ENCODE results near the gene ACAA2.

- TF ChIP-seq EZH2 (IDR thresholded peaks at IDR 0.05), result no peak
- TF ChIP-seq, protein P1, sequence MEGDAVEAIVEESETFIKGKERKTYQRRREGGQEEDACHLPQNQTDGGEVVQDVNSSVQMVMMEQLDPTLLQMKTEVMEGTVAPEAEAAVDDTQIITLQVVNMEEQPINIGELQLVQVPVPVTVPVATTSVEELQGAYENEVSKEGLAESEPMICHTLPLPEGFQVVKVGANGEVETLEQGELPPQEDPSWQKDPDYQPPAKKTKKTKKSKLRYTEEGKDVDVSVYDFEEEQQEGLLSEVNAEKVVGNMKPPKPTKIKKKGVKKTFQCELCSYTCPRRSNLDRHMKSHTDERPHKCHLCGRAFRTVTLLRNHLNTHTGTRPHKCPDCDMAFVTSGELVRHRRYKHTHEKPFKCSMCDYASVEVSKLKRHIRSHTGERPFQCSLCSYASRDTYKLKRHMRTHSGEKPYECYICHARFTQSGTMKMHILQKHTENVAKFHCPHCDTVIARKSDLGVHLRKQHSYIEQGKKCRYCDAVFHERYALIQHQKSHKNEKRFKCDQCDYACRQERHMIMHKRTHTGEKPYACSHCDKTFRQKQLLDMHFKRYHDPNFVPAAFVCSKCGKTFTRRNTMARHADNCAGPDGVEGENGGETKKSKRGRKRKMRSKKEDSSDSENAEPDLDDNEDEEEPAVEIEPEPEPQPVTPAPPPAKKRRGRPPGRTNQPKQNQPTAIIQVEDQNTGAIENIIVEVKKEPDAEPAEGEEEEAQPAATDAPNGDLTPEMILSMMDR (IDR thresholded peaks at IDR 0.05), result no peak
- TF ChIP-seq EZH2phosphoT487 (IDR thresholded peaks at IDR 0.05), result no peak
Measured at GRCh38 chr18:49842656-49843055, 29.3 kb upstream of the ACAA2 start.

All from neural progenitor cell (in vitro differentiated cells).